ENCODE data around the gene ERN2. TPM values are rescaled to one million over a fixed set of nuclear protein-coding genes. Genes with fewer than 3 reads are reported as not detected.

The ERN2 gene
- total RNA-seq, 1 experiment from 2014 or later, result 2.1 TPM

- no peak overlapping the region for H4K91ac ChIP-seq (ENCODE audit: insufficient read length, low read depth, low read length)
- H3K36me3 Mint-ChIP-seq (ENCODE audit: insufficient read depth in 1 of 3, low read depth in 3 of 3), result peaks cover 4 to 12% (median 6%) of the 10 kb centered on the region in 3 experiments
- H4K20me1 ChIP-seq (ENCODE audit: control insufficient read depth, insufficient read depth, insufficient read length), result no peaks in the 10 kb centered on the region
- no peak overlapping the region for H3K4ac ChIP-seq (ENCODE audit: low read depth, low read length)
- H4K5ac ChIP-seq (ENCODE audit: insufficient read length, low read depth, low read length), result no peak overlapping the region
- no peak for TF ChIP-seq CTCF (conservative IDR thresholded peaks at IDR 0.05)
- H3K14ac ChIP-seq (ENCODE audit: insufficient read depth, low read length), result no peak overlapping the region
- no peak overlapping the region for H3T11ph ChIP-seq (ENCODE audit: low read length)
- H3K4me2 ChIP-seq (ENCODE audit: insufficient read depth, insufficient read length, low read length), result no peak overlapping the region
- H3K23me2 ChIP-seq (ENCODE audit: insufficient read length, low read depth, low read length, poor library complexity, severe bottlenecking), result peaks cover 6% of the 10 kb centered on the region
- H3K9me3 Mint-ChIP-seq, result peaks cover 5 to 8% of the 10 kb centered on the region in 2 experiments
- H2BK5ac ChIP-seq (ENCODE audit: insufficient read length, low read length), result no peak overlapping the region
- H3K4me1 ChIP-seq (ENCODE audit: insufficient read depth, low read length), result no peaks in the 10 kb centered on the region
- H3K79me2 ChIP-seq (ENCODE audit: insufficient read depth, low read length), result no peaks in the 10 kb centered on the region
- peaks cover 9% of the 10 kb centered on the region for H3K27me3 Mint-ChIP-seq (ENCODE audit: low read depth)
- H2BK12ac ChIP-seq (ENCODE audit: insufficient read length, low read depth, low read length), result no peak overlapping the region
- H2BK20ac ChIP-seq (ENCODE audit: low read depth, low read length, poor library complexity, severe bottlenecking), result no peak overlapping the region
- no peak overlapping the region for H3K27ac ChIP-seq (ENCODE audit: insufficient read length, low read depth, low read length)
- H3K23ac ChIP-seq (ENCODE audit: insufficient read length, low read depth, low read length), result no peak overlapping the region
- H3K79me1 ChIP-seq (ENCODE audit: insufficient read depth, low read depth, low read length, poor library complexity, severe bottlenecking), result no peaks in the 10 kb centered on the region
- no peak overlapping the region for H4K8ac ChIP-seq (replicated peaks; ENCODE audit: insufficient read length, low read depth, low read length)
- no peak overlapping the region for H2AK5ac ChIP-seq (ENCODE audit: insufficient read length, low read length)
- peaks cover 21% of the 10 kb centered on the region in 2 experiments for H3K4me1 Mint-ChIP-seq
- no peak overlapping the region for H3K27ac Mint-ChIP-seq
- no peak overlapping the region for H3K4me3 Mint-ChIP-seq
- no peaks in the 10 kb centered on the region for H3K27me3 ChIP-seq (ENCODE audit: insufficient read depth, low read length)
- no peak overlapping the region for H3K18ac ChIP-seq (ENCODE audit: insufficient read length, low read depth, low read length)
- WGBS (ENCODE audit: extremely low coverage, insufficient read length, low lambda C conversion rate), result no CpG with 5 or more reads among the region's 4 CpGs
- no peak overlapping the region for H3K56ac ChIP-seq (ENCODE audit: insufficient read length, low read depth, low read length)
- no peak for DNase-seq
- H2BK120ac ChIP-seq (ENCODE audit: low read depth, low read length, poor library complexity, severe bottlenecking), result no peak overlapping the region
- no peak overlapping the region for H2BK15ac ChIP-seq (ENCODE audit: low read depth, low read length)
- no peak overlapping the region for H2AFZ ChIP-seq (ENCODE audit: low read length)
- no peak overlapping the region for H3K9ac ChIP-seq (ENCODE audit: extremely low read depth, insufficient read length, low read length)
- no peaks in the 10 kb centered on the region for H3K9me3 ChIP-seq (ENCODE audit: control insufficient read depth, low read depth, low read length)
Observed at GRCh38 chr16:23699100-23699499, 13.9 kb downstream of the ERN2 start.
